ENCODE results near the gene GYS2. TPM values are rescaled to one million over a fixed set of nuclear protein-coding genes. Genes with fewer than 3 reads are reported as not detected.
"Not testable (repeated sequence)": the region's sequence is repeated elsewhere in the genome, so short reads cannot be mapped to it uniquely, and the experiment has no call there.

The GYS2 gene
- total RNA-seq, 1 donor from 2014 or later: not detected

DNA sequence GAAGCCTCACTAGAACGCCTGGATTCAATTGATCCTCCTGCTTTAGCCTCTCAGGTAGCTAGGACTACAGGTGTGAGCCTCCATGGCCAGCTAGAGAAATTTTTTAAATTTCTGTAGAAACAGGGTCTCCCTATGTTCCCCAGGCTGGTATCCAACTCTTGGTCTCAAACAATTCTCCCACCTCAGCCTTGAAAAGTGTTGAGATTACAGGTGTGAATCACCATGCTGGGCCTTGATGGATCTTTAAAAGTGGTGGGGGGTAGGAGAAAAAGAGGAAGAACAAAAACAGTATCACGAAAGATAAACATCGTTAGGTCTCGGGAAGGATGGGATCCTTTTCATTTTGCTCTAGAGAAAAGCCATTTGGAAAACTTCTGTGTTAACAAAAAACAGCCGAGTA, 4.5 kb downstream of the GYS2 start:
- Mint-ChIP-seq H3K27me3 (ENCODE audit: low read depth) (peaks cover 22% of the 10 kb centered on the region), H3K9me3 (no peaks in the 10 kb centered on the region), H3K36me3 (no peaks in the 10 kb centered on the region), H3K27ac (no peak overlapping the region), H3K4me1 (no peaks in the 10 kb centered on the region), H3K4me3 (no peak overlapping the region)
- TF ChIP-seq, protein P1, sequence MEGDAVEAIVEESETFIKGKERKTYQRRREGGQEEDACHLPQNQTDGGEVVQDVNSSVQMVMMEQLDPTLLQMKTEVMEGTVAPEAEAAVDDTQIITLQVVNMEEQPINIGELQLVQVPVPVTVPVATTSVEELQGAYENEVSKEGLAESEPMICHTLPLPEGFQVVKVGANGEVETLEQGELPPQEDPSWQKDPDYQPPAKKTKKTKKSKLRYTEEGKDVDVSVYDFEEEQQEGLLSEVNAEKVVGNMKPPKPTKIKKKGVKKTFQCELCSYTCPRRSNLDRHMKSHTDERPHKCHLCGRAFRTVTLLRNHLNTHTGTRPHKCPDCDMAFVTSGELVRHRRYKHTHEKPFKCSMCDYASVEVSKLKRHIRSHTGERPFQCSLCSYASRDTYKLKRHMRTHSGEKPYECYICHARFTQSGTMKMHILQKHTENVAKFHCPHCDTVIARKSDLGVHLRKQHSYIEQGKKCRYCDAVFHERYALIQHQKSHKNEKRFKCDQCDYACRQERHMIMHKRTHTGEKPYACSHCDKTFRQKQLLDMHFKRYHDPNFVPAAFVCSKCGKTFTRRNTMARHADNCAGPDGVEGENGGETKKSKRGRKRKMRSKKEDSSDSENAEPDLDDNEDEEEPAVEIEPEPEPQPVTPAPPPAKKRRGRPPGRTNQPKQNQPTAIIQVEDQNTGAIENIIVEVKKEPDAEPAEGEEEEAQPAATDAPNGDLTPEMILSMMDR (IDR thresholded peaks at IDR 0.05; ENCODE audit: unreplicated experiment): no peak
- DNase-seq (ENCODE audit: low spot score in 2 of 2, unreplicated experiment in 2 of 2): no peak

- H3K4me1 Mint-ChIP-seq: no peaks in the 10 kb centered on the region
- no peaks in the 10 kb centered on the region for H3K36me3 Mint-ChIP-seq
- TF ChIP-seq, protein P1 (IDR thresholded peaks at IDR 0.05; ENCODE audit: unreplicated experiment): no peak
- no peak for DNase-seq (ENCODE audit: low spot score in 2 of 2, unreplicated experiment in 2 of 2)
- no peak overlapping the region for H3K27ac Mint-ChIP-seq
- H3K4me3 Mint-ChIP-seq: no peak overlapping the region
- H3K9me3 Mint-ChIP-seq: no peaks in the 10 kb centered on the region
- H3K27me3 Mint-ChIP-seq (ENCODE audit: low read depth): peaks cover 19% of the 10 kb centered on the region
Observed at GRCh38 chr12:21599143-21599999, 5.3 kb downstream of the GYS2 start.

DNA sequence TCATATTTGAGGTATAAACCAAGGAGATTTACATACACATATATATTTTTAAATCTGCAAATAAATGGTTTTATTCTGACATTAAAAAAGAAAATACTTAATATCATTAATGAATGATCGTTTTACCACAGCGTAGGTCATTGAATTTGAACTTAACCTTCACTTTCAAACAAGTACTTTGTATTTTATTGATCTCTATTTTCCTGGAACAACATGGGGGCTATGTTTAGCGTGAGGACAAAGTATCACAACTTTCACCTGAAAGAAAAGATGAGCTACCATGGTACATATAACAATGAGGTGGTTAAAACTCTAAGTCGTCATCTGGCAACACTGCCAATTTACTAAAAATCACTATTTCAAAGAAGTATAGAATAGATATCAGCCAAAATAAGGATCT, 6.0 kb downstream of the GYS2 start:
- H3K4me3 Mint-ChIP-seq: no peak overlapping the region
- no peaks in the 10 kb centered on the region for H3K36me3 Mint-ChIP-seq
- no peaks in the 10 kb centered on the region for H3K9me3 Mint-ChIP-seq
- H3K4me1 Mint-ChIP-seq: no peaks in the 10 kb centered on the region
- H3K27me3 Mint-ChIP-seq (ENCODE audit: low read depth): peaks cover 16% of the 10 kb centered on the region
- TF ChIP-seq, protein P1 (IDR thresholded peaks at IDR 0.05; ENCODE audit: unreplicated experiment): no peak
- no peak for DNase-seq (ENCODE audit: low spot score in 2 of 2, unreplicated experiment in 2 of 2)
- H3K27ac Mint-ChIP-seq: no peak overlapping the region

DNA sequence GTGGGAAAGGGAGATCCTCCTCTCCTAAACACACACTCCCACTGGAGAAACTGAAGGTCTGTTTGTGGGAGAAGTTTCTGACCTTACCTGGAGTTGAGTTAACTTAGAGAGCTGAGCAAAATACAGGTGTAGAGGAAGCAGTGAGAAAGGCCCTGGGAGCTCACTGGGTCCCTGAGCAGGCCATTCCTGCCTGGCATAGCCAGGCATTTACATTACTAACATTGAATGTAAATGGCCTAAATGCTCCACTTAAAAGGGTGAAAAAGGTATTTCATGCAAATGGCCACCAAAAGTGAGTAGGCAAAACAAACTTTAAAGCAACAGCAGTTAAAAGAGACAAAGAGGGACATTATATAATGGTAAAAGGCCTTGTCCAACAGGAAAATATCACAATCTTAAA, 9.3 kb downstream of the GYS2 start:
- not testable (repeated sequence) for H3K27ac Mint-ChIP-seq; H3K4me3 Mint-ChIP-seq; H3K4me1 Mint-ChIP-seq; H3K36me3 Mint-ChIP-seq; DNase-seq (ENCODE audit: low spot score in 2 of 2, unreplicated experiment in 2 of 2); H3K27me3 Mint-ChIP-seq (ENCODE audit: low read depth)
- H3K9me3 Mint-ChIP-seq: peaks cover 20% of the 10 kb centered on the region

- Mint-ChIP-seq H3K9me3 (no peaks in the 10 kb centered on the region), H3K27ac (no peak overlapping the region), H3K4me3 (no peak overlapping the region), H3K27me3 (ENCODE audit: low read depth) (peaks cover 8% of the 10 kb centered on the region), H3K36me3 (no peaks in the 10 kb centered on the region), H3K4me1 (no peaks in the 10 kb centered on the region)
- TF ChIP-seq, protein P1 (IDR thresholded peaks at IDR 0.05; ENCODE audit: unreplicated experiment): no peak
- DNase-seq (ENCODE audit: low spot score in 2 of 2, unreplicated experiment in 2 of 2): no peak
Observed at GRCh38 chr12:21585485-21585884, 19.2 kb downstream of the GYS2 start.

DNA sequence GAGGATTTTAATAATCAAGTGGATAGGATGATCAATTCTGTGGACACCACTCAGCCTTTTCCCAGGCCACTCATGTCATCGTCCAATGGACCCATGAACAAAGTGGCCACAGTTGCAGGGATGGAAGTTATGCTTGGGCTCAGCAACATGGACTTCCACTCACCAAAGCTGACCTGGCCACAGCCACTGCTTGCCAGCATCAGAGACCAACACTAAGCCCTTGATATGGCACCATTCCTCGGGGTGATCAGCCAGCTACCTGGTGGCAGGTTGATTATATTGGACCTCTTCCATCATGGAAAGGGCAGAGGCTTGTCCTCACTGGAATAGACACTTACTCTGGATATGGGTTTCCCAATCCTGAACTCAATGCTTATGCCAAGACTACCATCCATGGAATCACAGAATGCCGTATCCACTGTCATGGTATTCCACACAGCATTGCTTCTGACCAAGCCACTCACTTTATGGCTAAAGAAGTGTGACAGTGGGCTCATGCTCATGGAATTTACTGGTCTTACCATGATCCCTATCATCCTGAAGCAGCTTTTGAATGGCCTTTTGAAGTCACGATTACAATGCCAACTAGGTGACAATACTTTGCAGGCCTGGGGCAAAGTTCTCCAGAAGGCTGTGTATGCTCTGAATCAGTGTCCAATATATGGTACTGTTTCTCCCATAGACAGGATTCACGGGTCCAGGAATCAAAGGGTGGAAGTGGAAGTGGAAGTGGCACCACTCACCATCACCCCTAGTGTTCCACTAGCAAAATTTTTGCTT, 20.1 kb downstream of the GYS2 start:
- peaks cover 12% of the 10 kb centered on the region for H3K27me3 Mint-ChIP-seq (ENCODE audit: low read depth)
- DNase-seq (ENCODE audit: low spot score in 2 of 2, unreplicated experiment in 2 of 2); H3K36me3 Mint-ChIP-seq; H3K27ac Mint-ChIP-seq; H3K4me3 Mint-ChIP-seq; H3K4me1 Mint-ChIP-seq; H3K9me3 Mint-ChIP-seq: not testable (repeated sequence)

All from mesothelial cell of epicardium (in vitro differentiated cells).